D341Med (cell line): Measurements from ENCODE around the gene USP34.
"Not testable (repeated sequence)": the region's sequence is repeated elsewhere in the genome, so short reads cannot be mapped to it uniquely, and the experiment has no call there.

Experiments used
- DNase-seq: peaks from one replicate; pipeline ENCODE4 v3.0.0; 2012; ENCODE audit warnings: low spot score

USP34 gene

DNA sequence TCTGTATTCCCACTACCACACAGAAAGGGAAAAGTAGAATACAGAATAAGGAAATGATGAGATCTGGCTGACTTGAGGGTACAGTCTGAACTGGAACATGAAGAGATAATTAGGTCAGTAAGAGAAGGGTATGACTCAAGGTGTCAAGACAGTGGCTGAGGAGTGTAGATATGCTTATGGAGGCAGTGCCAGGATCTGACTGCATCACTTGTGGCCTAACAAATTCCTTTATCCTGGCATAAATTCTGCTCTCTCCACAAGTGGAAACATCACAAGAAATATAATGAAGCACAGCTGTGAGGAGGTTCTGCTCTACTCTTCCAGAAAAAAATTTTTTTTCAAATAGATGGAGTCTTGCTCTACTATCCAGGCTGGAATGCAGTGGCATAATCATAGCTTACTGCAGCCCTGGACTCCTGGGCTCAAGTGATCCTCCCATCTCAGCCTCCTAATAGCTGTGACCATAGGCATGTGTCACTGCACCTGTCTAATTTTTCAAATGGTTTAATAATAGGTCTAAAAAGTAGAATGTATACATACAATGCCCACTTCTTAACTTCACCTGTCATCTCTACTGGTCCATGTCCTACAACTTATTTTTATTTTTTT, 223.6 kb downstream of the USP34 start:
- no peak for DNase-seq

DNA sequence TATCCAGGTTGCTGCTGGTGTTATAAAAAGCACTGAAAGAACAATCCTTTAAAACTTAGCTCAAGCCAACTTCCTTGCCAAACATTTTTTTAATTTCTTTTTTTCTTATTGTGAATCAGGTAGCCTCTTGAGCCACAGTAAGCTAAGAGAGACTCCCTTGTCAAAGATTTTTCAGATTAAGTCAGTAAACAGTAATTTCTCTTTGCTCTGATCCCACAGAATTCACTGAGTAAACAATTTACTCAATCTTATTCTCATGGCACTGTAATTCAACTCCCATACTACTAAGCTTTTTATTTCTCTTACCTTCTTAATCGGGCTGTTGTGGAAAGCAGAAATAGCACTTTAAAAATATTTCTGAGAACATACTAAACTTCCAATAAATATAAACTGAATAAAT, 226.2 kb downstream of the USP34 start:
- no peak for DNase-seq

DNA sequence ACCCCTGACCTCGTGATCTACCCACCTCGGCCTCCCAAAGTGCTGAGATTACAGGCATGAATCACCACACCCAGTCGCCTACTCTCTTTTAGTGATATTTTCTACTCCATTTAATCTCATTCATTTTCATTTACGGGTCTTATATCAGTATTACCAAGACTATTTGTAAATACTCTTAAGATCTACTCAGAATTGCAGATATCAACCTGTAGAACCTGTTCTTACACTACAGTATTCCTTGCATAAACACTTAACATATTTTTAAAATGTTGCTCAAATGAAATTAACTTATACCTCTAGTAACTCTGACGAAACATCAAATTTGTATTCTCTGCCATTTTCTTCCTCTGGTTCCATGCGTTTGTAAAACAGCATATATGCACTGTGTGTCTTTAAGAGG, 229.6 kb downstream of the USP34 start:
- no peak for DNase-seq

DNA sequence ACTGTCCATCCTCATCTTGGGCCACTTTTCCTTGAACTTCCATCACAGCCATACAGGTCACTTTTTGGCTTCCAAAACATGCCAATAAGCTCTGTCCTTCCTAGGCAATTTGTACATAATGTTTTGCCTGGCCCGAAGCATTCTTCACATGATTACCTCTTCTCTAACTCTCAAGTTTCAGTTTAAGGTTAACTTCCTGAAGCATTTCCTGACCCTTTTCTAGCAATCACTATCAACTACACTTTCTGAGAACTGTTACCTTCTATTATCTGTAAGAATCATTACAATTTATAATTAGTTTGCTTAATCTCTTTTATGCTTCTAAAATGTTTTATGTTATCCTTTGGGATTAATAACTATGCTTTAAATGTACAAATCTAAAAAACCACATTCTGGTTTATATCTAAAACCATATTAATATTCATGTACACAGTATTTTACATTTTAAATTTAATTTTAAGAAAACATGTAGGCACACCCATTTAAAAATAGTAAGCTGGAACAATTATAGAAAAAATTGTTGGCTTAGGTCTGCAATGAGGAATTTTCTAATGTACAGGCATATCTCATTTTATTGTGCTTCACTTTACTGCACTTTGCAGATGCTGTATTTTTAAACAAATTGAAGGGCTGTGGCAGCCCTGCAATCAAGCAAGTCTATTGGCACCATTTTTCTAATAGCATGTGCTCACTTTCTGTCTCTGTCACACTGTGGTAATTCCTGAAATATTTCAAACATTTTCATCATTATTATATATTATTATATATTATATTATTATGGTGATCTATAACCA, 232.5 kb downstream of the USP34 start:
- no peak for DNase-seq

DNA sequence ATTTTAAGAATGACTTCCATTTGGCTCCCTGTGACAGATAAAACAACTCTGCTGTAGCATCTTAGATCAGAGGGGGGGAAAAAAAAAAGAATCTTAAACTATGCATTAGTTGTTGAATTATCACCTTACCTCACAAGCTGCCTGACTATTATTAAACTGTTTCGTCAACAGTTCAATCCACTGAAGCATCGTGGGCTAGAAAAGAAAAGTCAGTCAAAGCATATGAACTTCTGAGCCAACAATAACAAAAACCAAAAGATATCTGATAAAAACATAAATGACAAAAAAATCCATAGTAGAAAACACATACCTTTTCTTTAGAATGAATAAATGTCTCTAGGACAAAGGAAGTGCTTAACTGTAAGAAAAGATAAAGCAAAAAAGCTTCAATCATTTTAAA, 235.2 kb downstream of the USP34 start:
- DNase-seq = no peak

DNA sequence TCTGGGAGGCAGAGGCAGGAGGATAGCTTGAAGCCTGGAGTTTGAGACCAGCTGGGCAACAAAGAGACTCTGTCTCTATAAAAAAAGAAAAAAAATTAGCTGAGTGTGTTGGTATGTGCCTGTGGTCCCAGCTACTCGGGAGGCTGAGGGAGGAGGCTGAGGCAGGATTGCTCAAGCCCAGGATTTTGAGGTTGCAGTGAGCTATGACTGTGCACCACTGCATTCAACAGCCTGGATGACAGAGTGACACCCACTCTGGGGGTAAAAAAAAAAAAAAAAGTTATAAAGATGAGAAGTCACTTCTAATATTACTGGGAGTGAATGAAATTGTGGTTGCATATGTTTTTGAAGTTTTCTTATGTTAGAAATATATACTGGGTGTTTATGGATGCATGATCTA, 237.3 kb downstream of the USP34 start:
- no peak for DNase-seq

DNA sequence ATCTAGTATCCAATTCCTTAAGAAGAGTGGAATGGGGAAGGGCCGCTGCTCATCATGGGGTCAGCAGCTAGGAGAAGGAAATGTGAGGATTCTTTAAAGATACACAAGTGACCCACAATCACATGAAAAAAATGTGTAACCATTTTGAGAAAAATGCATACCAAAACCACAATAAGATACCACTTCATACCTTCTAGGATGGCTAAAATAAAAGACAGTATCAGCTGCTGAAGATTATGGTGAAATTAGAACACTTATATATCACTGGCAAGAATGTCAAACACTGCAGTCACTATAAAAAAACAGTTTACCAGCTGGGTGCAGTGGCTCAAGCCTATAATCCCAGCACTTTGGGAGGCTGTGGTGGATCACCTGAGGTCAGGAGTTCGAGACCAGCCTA, 241.0 kb downstream of the USP34 start:
- DNase-seq = no peak

DNA sequence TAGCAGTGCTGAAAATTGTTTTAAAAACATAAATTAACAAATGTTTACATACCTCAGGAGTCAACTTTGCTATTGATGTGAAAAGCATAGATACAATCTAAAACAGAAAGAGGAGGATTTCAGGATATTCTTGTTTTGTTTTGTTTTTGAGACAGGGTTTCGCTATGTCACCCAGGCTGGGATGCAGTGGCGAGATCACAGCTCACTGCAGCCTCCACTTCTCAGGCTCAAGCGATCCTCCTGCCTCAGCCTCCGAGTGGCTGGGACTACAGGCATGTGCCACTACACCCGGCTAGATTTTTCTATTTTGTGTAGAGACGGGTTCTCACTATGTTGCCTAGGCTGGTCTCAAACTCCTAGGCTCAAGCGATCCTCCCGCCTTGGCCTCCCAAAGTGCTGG, 248.3 kb downstream of the USP34 start:
- DNase-seq = no peak

DNA sequence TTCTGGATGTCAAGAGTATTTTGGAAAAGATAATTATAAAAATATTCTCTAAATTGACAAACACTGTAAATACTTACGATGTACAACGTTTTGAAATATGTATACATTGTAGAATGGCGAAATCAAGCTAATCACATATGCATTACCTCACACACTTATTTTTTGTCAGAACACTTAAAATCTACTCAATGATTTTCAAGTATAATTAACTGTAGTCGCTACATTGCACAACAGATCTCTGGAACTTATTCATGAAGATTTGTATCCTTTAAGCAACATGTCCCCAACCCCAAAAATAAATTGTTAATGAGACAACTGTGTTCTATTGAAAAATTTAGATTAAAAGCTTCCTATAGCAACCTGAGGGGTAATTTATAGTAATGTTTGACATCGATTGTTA, 249.1 kb downstream of the USP34 start:
- DNase-seq = no peak

DNA sequence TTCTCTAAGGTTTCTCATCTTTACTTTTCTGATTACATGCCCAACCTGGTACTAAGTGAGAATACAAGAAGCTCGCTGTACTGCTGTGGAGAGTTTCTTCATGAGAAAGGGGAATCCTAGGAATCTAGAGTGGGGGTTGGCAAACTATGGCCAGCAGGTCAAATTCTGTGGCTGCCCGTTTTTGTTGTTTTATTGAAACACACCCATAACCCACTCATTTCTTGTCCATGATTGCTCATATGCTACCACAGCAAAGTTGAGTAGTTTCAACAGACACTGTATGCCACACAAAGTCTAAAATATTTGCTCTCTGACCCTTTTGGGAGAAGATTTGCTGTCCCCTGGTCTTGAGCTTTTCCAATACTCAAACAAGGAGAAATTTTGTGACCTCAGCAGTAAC, 250.1 kb downstream of the USP34 start:
- DNase-seq = no peak

DNA sequence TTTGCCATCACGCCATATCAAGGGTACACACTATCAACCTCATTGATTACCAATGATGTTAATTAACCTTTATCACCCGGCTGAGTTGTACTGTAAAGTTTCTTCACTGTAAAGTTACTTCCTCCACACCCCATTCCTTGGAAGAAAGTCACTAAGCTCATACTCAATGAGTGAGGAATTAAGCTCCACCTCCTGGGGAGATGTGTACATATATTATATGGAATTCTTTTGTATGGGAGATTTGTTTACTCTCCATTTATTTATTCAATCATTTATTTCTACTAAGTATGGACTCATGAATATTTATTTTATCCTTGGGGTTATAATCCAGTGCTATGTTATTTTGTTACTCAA, 252.1 kb downstream of the USP34 start:
- DNase-seq = no peak

DNA sequence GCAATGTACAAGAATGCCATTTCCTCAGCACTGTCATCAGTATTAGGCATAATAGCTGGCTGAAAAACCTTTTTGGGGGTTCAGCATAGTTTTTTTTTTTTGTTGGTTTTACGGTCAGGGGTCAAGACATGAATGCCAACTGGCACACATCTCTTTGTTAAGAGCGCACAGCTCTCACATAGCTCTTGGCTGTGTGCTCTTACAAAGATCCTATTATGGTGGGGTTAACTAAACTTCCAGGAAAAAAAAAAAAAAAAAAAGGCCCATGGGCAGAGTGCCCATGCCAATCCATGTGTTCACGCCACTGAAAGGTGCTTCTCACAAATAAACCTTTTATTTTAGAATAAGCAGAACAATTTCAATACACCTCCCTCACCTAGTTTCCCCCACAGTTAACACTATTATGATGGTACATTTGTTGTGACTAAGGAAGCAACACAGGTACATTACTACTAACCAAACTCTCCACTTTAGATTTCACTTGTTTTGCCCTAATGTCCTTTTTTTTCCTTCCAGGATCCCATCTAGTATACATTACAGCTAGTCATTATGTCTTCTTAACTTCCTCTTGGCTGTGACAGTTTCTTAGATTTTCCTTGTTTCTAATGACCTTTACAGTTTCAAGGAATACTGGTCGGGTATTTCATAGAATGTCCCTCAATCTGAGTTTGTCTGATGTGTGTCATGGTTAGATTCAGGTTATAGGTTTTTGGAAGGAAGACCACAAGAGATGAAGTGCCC, 252.6 kb downstream of the USP34 start:
- DNase-seq = no peak

DNA sequence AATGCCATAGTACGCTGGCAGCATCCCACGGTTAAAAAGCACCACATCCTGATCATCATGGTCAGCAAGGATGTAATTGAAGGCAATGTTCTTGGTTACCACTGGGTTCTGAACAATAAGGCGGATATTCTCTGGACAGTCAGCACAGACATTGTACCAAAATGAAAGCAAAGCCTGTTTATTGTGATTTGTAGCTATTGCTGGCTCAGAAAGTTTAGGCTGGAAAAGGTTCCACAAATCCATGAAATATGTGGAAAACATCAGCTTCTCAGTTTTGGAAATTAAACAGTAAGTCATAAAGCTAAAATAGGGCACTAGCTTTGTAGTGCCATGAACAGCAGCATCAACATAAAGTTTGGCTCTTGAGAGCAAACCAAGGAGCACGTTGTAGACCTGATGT, 256.7 kb downstream of the USP34 start:
- DNase-seq = no peak

DNA sequence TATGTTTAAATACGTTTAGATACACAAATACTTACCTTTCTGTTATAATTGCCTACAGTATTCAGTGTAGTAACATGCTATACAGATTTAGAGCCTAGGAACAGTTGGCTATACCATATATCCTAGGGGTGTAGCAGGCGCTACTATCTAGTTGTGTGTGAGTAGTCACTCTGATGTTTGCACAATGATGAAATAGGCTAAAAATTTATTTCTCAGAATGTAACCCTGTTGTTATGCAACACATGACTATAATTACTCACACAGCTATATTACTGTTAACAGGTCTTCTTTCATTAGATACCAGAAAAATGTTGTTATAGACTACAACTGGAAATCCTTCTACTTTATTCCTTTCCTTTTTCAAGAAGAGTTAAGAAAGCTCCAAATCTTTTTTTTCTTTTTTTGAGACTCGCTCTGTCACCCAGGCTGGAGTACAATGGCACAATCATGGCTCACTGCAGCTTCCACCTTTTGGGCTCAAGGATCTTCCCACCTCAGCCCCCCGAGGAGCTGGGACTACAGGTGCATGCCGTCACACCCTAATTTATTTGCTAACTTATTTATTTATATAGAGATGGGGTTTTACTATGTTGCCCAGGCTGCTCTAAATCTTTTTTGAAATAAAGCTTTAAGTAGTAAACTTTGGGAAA, 260.4 kb downstream of the USP34 start:
- no peak for DNase-seq

DNA sequence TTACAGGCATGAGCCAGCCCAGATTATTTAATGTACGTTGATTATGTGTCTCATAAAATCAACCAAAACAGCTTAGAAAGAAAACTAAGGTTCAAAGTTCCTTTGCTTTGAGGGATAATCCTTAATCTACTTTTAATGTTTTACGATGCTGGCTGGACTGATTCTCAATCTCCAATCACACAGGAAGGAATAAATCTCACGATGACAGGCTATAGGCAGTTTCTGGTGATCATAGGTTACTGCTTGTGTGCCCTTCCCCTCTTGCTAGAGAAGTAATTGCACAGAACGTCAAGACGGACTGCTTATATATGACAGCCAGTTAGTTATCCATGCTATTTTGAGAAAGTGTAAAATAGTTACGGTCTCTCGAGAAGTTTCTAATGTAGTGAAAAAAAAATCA, 265.8 kb downstream of the USP34 start:
- no peak for DNase-seq

DNA sequence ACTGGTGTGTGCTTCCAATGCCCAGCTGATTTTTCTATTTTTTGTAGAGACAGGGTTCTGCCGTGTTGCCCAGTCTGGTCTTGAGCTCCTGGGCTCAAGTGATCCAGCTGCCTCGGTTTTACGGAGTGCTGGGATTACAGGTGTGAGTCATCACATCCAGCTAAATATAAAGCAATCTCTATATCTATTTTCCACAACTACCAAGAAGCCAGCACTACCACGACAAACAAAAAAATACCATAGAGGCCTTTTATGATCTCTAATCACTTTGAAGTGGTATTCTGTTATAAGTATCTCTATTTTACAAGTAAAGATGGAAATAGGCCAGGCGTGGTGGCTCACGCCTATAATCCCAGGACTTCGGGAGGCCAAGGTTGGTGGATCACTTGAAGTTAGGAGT, 274.2 kb downstream of the USP34 start:
- DNase-seq = no peak

DNA sequence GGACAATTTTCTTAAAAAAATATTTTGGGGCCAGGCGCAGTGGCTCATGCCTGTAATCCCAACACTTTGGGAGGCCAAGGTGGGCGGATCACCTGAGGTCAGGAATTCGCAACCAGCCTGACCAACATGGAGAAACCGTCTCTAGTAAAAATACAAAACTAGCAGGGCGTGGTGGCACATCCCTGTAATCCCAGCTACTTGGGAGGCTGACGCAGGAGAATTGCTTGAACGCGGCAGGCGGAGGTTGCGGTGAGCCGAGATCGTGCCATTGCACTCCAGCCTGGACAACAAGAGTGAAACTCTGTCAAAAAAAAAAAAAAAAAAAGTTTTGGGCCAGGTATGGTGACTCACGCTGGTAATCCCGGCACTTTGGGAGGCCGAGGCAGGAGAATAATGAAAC, 276.2 kb downstream of the USP34 start:
- DNase-seq = not testable (repeated sequence)

DNA sequence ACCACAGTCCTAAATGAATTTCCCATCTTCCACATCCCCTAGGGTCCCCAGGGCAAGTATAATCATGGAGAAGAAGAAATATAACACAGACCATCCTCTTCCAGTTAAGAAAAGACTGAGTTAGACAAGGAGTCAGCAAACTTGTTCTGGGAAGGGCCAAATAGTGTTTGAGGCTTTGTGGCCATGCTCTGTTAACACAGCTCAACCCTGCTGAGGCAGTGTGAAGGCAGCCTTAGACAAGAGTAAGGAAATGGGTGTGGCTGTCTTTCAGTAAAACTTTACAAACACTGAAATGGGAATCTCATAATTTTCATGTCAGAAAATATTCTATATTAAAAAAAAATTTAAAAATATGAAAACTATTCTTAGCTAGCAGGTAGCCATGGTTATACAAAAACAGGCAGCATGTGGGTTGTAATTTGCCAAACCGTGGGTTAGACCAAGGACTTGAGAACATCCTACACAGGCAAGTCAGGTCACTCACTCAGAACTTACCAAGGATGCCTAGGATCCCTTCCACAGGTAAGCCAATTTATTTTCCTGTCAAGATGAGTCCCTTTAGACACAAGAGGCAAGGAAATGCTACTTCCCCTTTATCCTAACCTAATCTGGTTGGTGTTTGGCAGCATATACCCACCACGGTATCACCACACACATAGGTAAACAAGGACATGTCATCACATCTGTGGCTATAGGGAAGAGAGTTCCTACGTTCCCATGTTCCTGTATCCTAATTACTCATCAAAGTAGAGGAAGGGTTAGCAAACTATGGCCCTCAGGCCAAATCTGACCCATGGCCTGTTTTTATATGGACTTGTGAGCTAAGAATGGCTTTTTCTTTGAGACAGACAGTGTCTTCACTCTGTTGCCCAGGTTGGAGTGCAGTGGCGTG, 277.0 kb downstream of the USP34 start:
- no peak for DNase-seq

DNA sequence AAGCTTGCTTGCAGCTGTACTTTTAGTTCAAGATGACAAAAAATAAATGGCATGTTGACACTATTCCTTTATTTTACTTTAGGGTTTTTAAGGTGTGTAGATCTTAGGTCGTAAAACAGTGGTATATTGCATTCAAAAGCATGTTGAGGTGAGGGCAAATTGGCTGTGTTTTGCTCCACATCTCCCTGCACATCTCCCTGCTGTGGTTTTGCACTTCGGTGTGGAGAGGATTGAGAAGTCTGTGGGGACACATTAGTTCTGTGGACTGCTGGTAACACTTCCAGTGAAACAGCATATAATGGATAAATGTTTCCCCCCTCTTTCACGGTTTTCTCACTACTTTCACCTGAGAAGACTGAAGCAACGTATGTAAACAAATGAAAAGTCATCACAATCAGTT, 283.8 kb downstream of the USP34 start:
- DNase-seq = no peak

DNA sequence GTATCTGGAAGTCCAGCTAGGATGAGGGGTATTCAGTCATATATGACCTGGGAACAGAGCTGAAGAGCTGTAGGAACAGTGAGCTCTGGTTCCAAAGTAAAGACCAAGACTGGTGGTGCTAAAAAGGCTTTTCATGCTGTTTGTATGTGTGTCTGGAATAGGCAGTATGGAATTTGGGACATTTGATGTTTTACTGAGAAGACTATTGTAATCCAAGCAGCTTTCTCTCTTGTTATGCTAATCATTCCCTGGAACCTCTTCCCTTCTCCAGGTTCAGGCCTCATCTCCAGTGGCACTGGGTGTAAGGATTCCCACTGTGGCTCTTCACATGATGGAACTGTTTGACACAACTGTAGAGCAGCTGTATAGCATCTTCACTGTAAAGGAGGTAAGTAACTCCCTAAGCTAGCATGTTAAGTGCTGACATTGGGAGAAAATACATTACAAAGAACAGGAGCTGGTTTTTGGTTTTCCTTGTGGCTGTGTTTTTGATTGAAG, 285.6 kb downstream of the USP34 start:
- DNase-seq = no peak

DNA sequence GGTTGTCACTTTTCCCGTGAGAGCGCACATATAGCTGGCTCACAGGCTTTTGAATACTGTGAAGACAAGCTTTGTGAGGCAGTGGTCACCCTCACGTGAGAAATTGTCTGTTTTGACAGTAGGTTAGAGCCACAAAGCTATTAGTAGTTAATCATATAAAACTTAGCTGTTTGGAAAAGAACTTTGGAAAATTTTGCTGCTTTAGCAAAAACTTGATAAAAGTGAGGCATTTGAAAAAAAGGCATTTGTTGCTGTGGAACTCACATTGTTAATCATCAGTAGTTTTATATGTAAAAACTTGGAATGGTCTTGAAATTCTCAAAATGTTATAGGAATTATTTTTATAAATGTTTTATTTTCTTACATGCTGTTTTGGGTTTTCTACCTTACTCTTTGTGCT, 286.6 kb downstream of the USP34 start:
- no peak for DNase-seq

DNA sequence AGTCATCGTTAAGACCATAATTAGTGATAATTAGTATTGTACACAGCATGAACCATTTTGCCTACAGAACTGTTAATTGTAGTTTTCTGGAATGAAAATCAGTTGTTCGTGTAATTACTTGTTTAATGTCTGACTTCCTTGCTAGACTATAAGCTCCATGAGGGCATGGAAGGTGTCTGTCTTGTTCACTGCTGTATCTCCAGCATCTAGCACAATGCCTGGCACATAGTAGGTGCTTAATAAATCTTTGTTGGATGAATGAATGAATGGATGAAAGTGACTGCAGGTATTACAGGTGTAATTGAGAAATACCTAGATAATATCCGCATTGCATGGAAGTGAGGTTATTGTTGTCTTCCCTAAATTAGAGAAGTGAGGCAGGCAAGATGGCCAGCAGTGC, 287.1 kb downstream of the USP34 start:
- no peak for DNase-seq
